Smooth muscle cell (in vitro differentiated cells): ENCODE results near the gene TLE4. TPM values are rescaled to one million over a fixed set of nuclear protein-coding genes. Genes with fewer than 3 reads are reported as not detected.

Source experiments
- DNase-seq: peaks from one replicate; lab custom pipeline; 2025; ENCODE audit not compliant: unreplicated experiment; lab: John Stamatoyannopoulos, UW
- H2AFZ ChIP-seq: fragments of 200-600 bp; sonication (generic); 2 replicates; pipeline ENCODE4 v1.6.0; 2016; ENCODE audit warnings: antibody characterized with exemption, low read depth, mild to moderate bottlenecking
- H3F3A ChIP-seq: fragments of 200-600 bp; sonication (generic); 2 replicates; pipeline ENCODE4 v1.6.0; 2017; ENCODE audit warnings: antibody characterized with exemption, low read depth
- H3K27ac ChIP-seq: fragments of 200-600 bp; sonication (generic); 2 replicates; pipeline ENCODE4 v1.5.1; 2016; ENCODE audit warnings: low read depth, mild to moderate bottlenecking
- H3K27me3 ChIP-seq: fragments of 200-600 bp; sonication (generic); 2 replicates; pipeline ENCODE4 v1.6.1; 2016; ENCODE audit warnings: low read depth, mild to moderate bottlenecking
- H3K36me3 ChIP-seq: fragments of 200-600 bp; sonication (generic); 2 replicates; pipeline ENCODE4 v1.5.1; 2016; ENCODE audit warnings: low read depth
- H3K4me1 ChIP-seq: fragments of 200-600 bp; sonication (generic); 2 replicates; pipeline ENCODE4 v1.5.1; 2016; ENCODE audit warnings: low read depth
- H3K4me2 ChIP-seq: fragments of 200-600 bp; sonication (generic); 2 replicates; pipeline ENCODE4 v1.6.0; 2016; ENCODE audit warnings: mild to moderate bottlenecking
- H3K4me3 ChIP-seq: fragments of 200-600 bp; sonication (generic); 2 replicates; pipeline ENCODE4 v1.5.1; 2016; ENCODE audit warnings: mild to moderate bottlenecking
- H3K79me2 ChIP-seq: fragments of 200-600 bp; sonication (generic); 2 replicates; pipeline ENCODE4 v1.6.0; 2016; ENCODE audit warnings: low read depth, mild to moderate bottlenecking
- H3K9ac ChIP-seq: fragments of 200-600 bp; sonication (generic); 2 replicates; pipeline ENCODE4 v1.6.0; 2016; ENCODE audit warnings: low read depth
- H3K9me3 ChIP-seq: fragments of 200-600 bp; sonication (generic); replicated peaks from 2 replicates; pipeline ENCODE4 v1.5.1; 2016; ENCODE audit warnings: low read depth
- H4K20me1 ChIP-seq: fragments of 200-600 bp; sonication (generic); 2 replicates; pipeline ENCODE4 v1.6.0; 2016; ENCODE audit warnings: low read depth
- WGBS: methylation state at CpG from one replicate; pipeline ENCODE4 v1.1.7; 2016; ENCODE audit warnings: low lambda C conversion rate; 5-methylcytosine and 5-hydroxymethylcytosine counted together
- polyA plus RNA-seq: library from polyadenylated mRNA; unstranded; fragments of >200 nt; fragmentation: Nextera tagmentation; extraction: Ambion mirVana; gene quantifications from 2 replicates; pipeline ENCODE4 v1.2.1, GENCODE V29; 2016
- total RNA-seq: library from RNA; depleted of rRNA; stranded (reverse); fragments of >200 nt; gene quantifications from 2 replicates; pipeline ENCODE4 v1.2.3, GENCODE V29; 2014
- TF ChIP-seq, protein P1 (sequence below): fragments of 200-600 bp; sonication (generic); IDR thresholded peaks from 2 replicates; pipeline ENCODE4 v1.5.1; 2017; ENCODE audit warnings: borderline replicate concordance, mild to moderate bottlenecking, antibody characterized with exemption; ENCODE audit not compliant: insufficient read depth, poor library complexity, severe bottlenecking

The TLE4 gene
- total and polyA plus RNA-seq, 2 experiments from 2014 or later, result 31.6 to 74.3 TPM

- Histone ChIP-seq H3K27ac (no peak overlapping the region), H3K4me3 (no peak overlapping the region), H3K4me1 (no peaks in the 10 kb centered on the region), H4K20me1 (peaks cover 71% of the 10 kb centered on the region), H2AFZ (no peak overlapping the region), H3K9ac (no peak overlapping the region), H3K27me3 (no peaks in the 10 kb centered on the region), H3F3A (no peaks in the 10 kb centered on the region), H3K36me3 (peaks cover 9% of the 10 kb centered on the region), H3K9me3 (peaks cover 6% of the 10 kb centered on the region), H3K79me2 (peaks cover 90% of the 10 kb centered on the region), H3K4me2 (no peak overlapping the region)
- no peak for DNase-seq
- TF ChIP-seq, protein P1, sequence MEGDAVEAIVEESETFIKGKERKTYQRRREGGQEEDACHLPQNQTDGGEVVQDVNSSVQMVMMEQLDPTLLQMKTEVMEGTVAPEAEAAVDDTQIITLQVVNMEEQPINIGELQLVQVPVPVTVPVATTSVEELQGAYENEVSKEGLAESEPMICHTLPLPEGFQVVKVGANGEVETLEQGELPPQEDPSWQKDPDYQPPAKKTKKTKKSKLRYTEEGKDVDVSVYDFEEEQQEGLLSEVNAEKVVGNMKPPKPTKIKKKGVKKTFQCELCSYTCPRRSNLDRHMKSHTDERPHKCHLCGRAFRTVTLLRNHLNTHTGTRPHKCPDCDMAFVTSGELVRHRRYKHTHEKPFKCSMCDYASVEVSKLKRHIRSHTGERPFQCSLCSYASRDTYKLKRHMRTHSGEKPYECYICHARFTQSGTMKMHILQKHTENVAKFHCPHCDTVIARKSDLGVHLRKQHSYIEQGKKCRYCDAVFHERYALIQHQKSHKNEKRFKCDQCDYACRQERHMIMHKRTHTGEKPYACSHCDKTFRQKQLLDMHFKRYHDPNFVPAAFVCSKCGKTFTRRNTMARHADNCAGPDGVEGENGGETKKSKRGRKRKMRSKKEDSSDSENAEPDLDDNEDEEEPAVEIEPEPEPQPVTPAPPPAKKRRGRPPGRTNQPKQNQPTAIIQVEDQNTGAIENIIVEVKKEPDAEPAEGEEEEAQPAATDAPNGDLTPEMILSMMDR, result no peak
- 89% methylated on average over 4 of the region's 4 CpGs for WGBS
These were observed 27.0 kb downstream of the TLE4 start for GRCh38 chr9:79598562-79599345.

- peaks cover 69% of the 10 kb centered on the region for H4K20me1 ChIP-seq
- DNase-seq, result no peak
- no peak overlapping the region for H3K27ac ChIP-seq
- no peak overlapping the region for H2AFZ ChIP-seq
- no peaks in the 10 kb centered on the region for H3K4me1 ChIP-seq
- no peak overlapping the region for H3K9ac ChIP-seq
- no peaks in the 10 kb centered on the region for H3K27me3 ChIP-seq
- peaks cover 78% of the 10 kb centered on the region for H3K79me2 ChIP-seq
- H3K36me3 ChIP-seq, result peaks cover 9% of the 10 kb centered on the region
- H3F3A ChIP-seq, result no peaks in the 10 kb centered on the region
- H3K4me3 ChIP-seq, result no peak overlapping the region
- WGBS, result 98% methylated on average over 5 of the region's 5 CpGs
- H3K4me2 ChIP-seq, result no peak overlapping the region
- TF ChIP-seq, protein P1, result no peak
- peaks cover 6% of the 10 kb centered on the region for H3K9me3 ChIP-seq
These were observed 28.7 kb downstream of the TLE4 start for GRCh38 chr9:79600466-79600865.

- TF ChIP-seq, protein P1, result no peak
- Histone ChIP-seq H3K4me2 (no peak overlapping the region), H3K36me3 (peaks cover 9% of the 10 kb centered on the region), H3K27ac (no peak overlapping the region), H3K9ac (no peak overlapping the region), H3K27me3 (no peaks in the 10 kb centered on the region), H4K20me1 (peaks cover 49% of the 10 kb centered on the region), H3K9me3 (peaks cover 6% of the 10 kb centered on the region), H3K79me2 (peaks cover 70% of the 10 kb centered on the region), H3K4me3 (no peak overlapping the region), H3K4me1 (peaks cover 6% of the 10 kb centered on the region), H3F3A (no peaks in the 10 kb centered on the region), H2AFZ (no peak overlapping the region)
- DNase-seq, result no peak
- WGBS, result 94% methylated on average over 3 of the region's 3 CpGs
These were observed 31.6 kb downstream of the TLE4 start for GRCh38 chr9:79603222-79603920.
